Activated naive CD4-positive, alpha-beta T cell treated with anti-CD3 and anti-CD28 coated beads, Interleukin-2, amount 50 U/mL, for 16 hours (primary cell): Measurements from ENCODE around the gene OR52B6.
"Not testable (repeated sequence)": the region's sequence is repeated elsewhere in the genome, so short reads cannot be mapped to it uniquely, and the experiment has no call there.

ENCODE experiments used
- DNase-seq: peaks from one replicate; pipeline ENCODE4 v3.0.0-alpha.2; 2020

Gene OR52B6

GRCh38 chr11:5580577-5580976, at the start of gene OR52B6:
OR52B6 (plus strand) TSS chr11:5580877; CDS start chr11:5580877, 0 bp downstream.
- no peak for DNase-seq

GRCh38 chr11:5531053-5531831, 49.4 kb upstream of the OR52B6 start:
- no peak for DNase-seq

GRCh38 chr11:5534046-5534445, 46.6 kb upstream of the OR52B6 start:
- no peak for DNase-seq

- no peak for DNase-seq
Observed at GRCh38 chr11:5536482-5536881, 44.2 kb upstream of the OR52B6 start.

- DNase-seq, result no peak
Observed at GRCh38 chr11:5541427-5541826, 39.2 kb upstream of the OR52B6 start.

GRCh38 chr11:5546457-5546856, 34.2 kb upstream of the OR52B6 start:
- no peak for DNase-seq

GRCh38 chr11:5547982-5548381, 32.7 kb upstream of the OR52B6 start:
- no peak for DNase-seq

GRCh38 chr11:5548440-5548839, 32.2 kb upstream of the OR52B6 start, which contains the start of gene OR52H1:
OR52H1 (minus strand) TSS chr11:5548540; CDS start chr11:5545505, 3,035 bp downstream.
- DNase-seq, result no peak

GRCh38 chr11:5550440-5551095, 30.1 kb upstream of the OR52B6 start:
- DNase-seq, result no peak

GRCh38 chr11:5553343-5553742, 27.3 kb upstream of the OR52B6 start:
- DNase-seq, result no peak

GRCh38 chr11:5556596-5557188, 24.0 kb upstream of the OR52B6 start:
- no peak for DNase-seq

- no peak for DNase-seq
Observed at GRCh38 chr11:5557751-5558150, 22.9 kb upstream of the OR52B6 start.

- no peak for DNase-seq
Observed at GRCh38 chr11:5564259-5565019, 16.2 kb upstream of the OR52B6 start.

GRCh38 chr11:5574654-5575053, 6.0 kb upstream of the OR52B6 start:
- DNase-seq, result no peak

GRCh38 chr11:5575152-5575551, 5.5 kb upstream of the OR52B6 start:
- DNase-seq, result no peak

- no peak for DNase-seq
Observed at GRCh38 chr11:5577101-5577500, 3.6 kb upstream of the OR52B6 start.

GRCh38 chr11:5581014-5581413, 337 bp downstream of the OR52B6 start:
- no peak for DNase-seq

GRCh38 chr11:5584458-5584857, 3.8 kb downstream of the OR52B6 start:
- not testable (repeated sequence) for DNase-seq

- DNase-seq, result not testable (repeated sequence)
Observed at GRCh38 chr11:5589906-5590305, 9.2 kb downstream of the OR52B6 start.

- DNase-seq, result no peak
Observed at GRCh38 chr11:5591613-5592012, 10.9 kb downstream of the OR52B6 start.

- DNase-seq, result no peak
Observed at GRCh38 chr11:5592615-5593014, 11.9 kb downstream of the OR52B6 start.

GRCh38 chr11:5593146-5593545, 12.5 kb downstream of the OR52B6 start:
- DNase-seq, result no peak

GRCh38 chr11:5596607-5597201, 16.0 kb downstream of the OR52B6 start, which contains the start of gene TRIM6:
TRIM6 (plus strand) TSS chr11:5596637; CDS start chr11:5596898, 261 bp downstream.
- no peak for DNase-seq
